ENCODE data around the gene PAOX.

GRCh38 chr10:133420579-133420978, 41.5 kb downstream of the PAOX start:
- TF ChIP-seq CTCF (IDR thresholded peaks at IDR 0.05) (no peak), SMC3 (IDR thresholded peaks at IDR 0.05) (no peak)

Data from A549 (cell line).